Measurements from ENCODE around the gene GPC6. TPM values are rescaled to one million over a fixed set of nuclear protein-coding genes. Genes with fewer than 3 reads are reported as not detected.

Gene GPC6
- total RNA-seq, 2 experiments from 2014 or later, result not detected

GRCh38 chr13:94173312-94173854 is 946.8 kb downstream of the GPC6 start:
- ChIA-PET POLR2A (interaction anchor here (0.6 kb wide), 1 partner anchor 889 kb away, joined by 3 read pairs; no protein-coding TSS in a partner anchor), CTCF (ENCODE audit: unreplicated experiment) (no interaction called here)
- Histone ChIP-seq H3K4me1 (ENCODE audit: insufficient read depth, low read length, poor library complexity, severe bottlenecking) (no peaks in the 10 kb centered on the region), H3K36me3 (ENCODE audit: insufficient read depth, low read length) (no peaks in the 10 kb centered on the region), H4K20me1 (ENCODE audit: insufficient read depth, low read length) (no peaks in the 10 kb centered on the region), H3K4me3 (ENCODE audit: low read depth, low read length, poor library complexity, severe bottlenecking) (no peak overlapping the region), H2AFZ (ENCODE audit: low read length) (no peak overlapping the region), H3K4me2 (ENCODE audit: low read length) (no peak overlapping the region), H3K79me2 (ENCODE audit: insufficient read depth, low read depth, low read length) (no peaks in the 10 kb centered on the region), H3K27ac (ENCODE audit: low read depth, low read length, poor library complexity, severe bottlenecking) (no peak overlapping the region), H3K9me3 (ENCODE audit: low read length) (no peaks in the 10 kb centered on the region), H3K9me2 (ENCODE audit: insufficient read depth, low read length) (no peaks in the 10 kb centered on the region)
- BruUV-seq (replicated peaks), result no TSS peak
- no peak for DNase-seq (ENCODE audit: low spot score)
- TF ChIP-seq CTCF (conservative IDR thresholded peaks at IDR 0.05; ENCODE audit: low read length), result no peak
- TF ChIP-seq EZH2phosphoT487 (IDR thresholded peaks at IDR 0.05; ENCODE audit: borderline replicate concordance, low read depth, low read length), result no peak
- intact Hi-C loops (cut with micrococcal nuclease; ENCODE audit: unreplicated experiment), result no loop called here

GRCh38 chr13:94174009-94174408 is 947.4 kb downstream of the GPC6 start:
- Histone ChIP-seq H4K20me1 (ENCODE audit: insufficient read depth, low read length) (no peaks in the 10 kb centered on the region), H3K9me2 (ENCODE audit: insufficient read depth, low read length) (no peaks in the 10 kb centered on the region), H3K4me2 (ENCODE audit: low read length) (no peak overlapping the region), H3K4me1 (ENCODE audit: insufficient read depth, low read length, poor library complexity, severe bottlenecking) (no peaks in the 10 kb centered on the region), H3K4me3 (ENCODE audit: low read depth, low read length, poor library complexity, severe bottlenecking) (no peak overlapping the region), H3K36me3 (ENCODE audit: insufficient read depth, low read length) (no peaks in the 10 kb centered on the region), H3K27ac (ENCODE audit: low read depth, low read length, poor library complexity, severe bottlenecking) (no peak overlapping the region), H3K9me3 (ENCODE audit: low read length) (no peaks in the 10 kb centered on the region), H3K79me2 (ENCODE audit: insufficient read depth, low read depth, low read length) (no peaks in the 10 kb centered on the region), H2AFZ (ENCODE audit: low read length) (no peak overlapping the region)
- DNase-seq (ENCODE audit: low spot score), result no peak
- no TSS peak for BruUV-seq (replicated peaks)
- ChIA-PET CTCF (ENCODE audit: unreplicated experiment) (no interaction called here), POLR2A (interaction anchor here (0.6 kb wide), 1 partner anchor 888 kb away, joined by 3 read pairs; no protein-coding TSS in a partner anchor)
- intact Hi-C loops (cut with micrococcal nuclease; ENCODE audit: unreplicated experiment), result no loop called here
- TF ChIP-seq CTCF (conservative IDR thresholded peaks at IDR 0.05; ENCODE audit: low read length), result no peak
- TF ChIP-seq EZH2phosphoT487 (IDR thresholded peaks at IDR 0.05; ENCODE audit: borderline replicate concordance, low read depth, low read length), result no peak

GRCh38 chr13:94175076-94175475 is 948.5 kb downstream of the GPC6 start:
- BruUV-seq (replicated peaks), result no TSS peak
- Histone ChIP-seq H3K4me2 (ENCODE audit: low read length) (no peak overlapping the region), H3K36me3 (ENCODE audit: insufficient read depth, low read length) (no peaks in the 10 kb centered on the region), H2AFZ (ENCODE audit: low read length) (no peak overlapping the region), H3K27ac (ENCODE audit: low read depth, low read length, poor library complexity, severe bottlenecking) (no peak overlapping the region), H3K79me2 (ENCODE audit: insufficient read depth, low read depth, low read length) (no peaks in the 10 kb centered on the region), H3K9me3 (ENCODE audit: low read length) (no peaks in the 10 kb centered on the region), H3K9me2 (ENCODE audit: insufficient read depth, low read length) (no peaks in the 10 kb centered on the region), H3K4me3 (ENCODE audit: low read depth, low read length, poor library complexity, severe bottlenecking) (no peak overlapping the region), H4K20me1 (ENCODE audit: insufficient read depth, low read length) (no peaks in the 10 kb centered on the region), H3K4me1 (ENCODE audit: insufficient read depth, low read length, poor library complexity, severe bottlenecking) (no peaks in the 10 kb centered on the region)
- no peak for TF ChIP-seq CTCF (conservative IDR thresholded peaks at IDR 0.05; ENCODE audit: low read length)
- no peak for TF ChIP-seq EZH2phosphoT487 (IDR thresholded peaks at IDR 0.05; ENCODE audit: borderline replicate concordance, low read depth, low read length)
- intact Hi-C loops (cut with micrococcal nuclease; ENCODE audit: unreplicated experiment), result no loop called here
- POLR2A ChIA-PET, result no interaction called here
- no peak for DNase-seq (ENCODE audit: low spot score)
- CTCF ChIA-PET (ENCODE audit: unreplicated experiment), result no interaction called here

Data from OCI-LY7 (cell line).